HG02852 (cell line): ENCODE data around the gene FOXP3.

ENCODE experiments used
- ATAC-seq: cut with Tn5 transposase; IDR thresholded peaks from one replicate; pipeline ENCODE4 v1.9.1; 2021; ENCODE audit warnings: mild to moderate bottlenecking, moderate library complexity; ENCODE audit not compliant: unreplicated experiment

The FOXP3 gene

DNA sequence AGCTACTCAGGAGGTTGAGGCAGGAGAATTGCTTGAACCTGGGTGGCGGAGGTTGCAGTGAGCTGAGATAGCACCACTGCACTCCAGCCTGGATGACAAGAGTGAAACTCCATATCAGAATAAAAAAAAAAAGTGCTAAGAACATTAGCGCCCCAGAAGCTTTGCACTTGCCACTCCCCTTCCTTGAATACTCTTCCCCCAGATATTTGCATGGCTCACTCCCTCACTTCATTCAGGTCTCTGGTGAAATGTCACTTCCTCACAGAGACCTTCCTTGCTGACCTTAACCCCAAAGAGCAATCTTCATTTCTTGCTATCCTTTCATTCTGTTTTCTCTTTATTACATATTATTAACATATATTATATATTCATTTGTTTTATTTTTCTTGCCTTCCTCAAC lies 42.6 kb downstream of the FOXP3 start:
- ATAC-seq = no peak

DNA sequence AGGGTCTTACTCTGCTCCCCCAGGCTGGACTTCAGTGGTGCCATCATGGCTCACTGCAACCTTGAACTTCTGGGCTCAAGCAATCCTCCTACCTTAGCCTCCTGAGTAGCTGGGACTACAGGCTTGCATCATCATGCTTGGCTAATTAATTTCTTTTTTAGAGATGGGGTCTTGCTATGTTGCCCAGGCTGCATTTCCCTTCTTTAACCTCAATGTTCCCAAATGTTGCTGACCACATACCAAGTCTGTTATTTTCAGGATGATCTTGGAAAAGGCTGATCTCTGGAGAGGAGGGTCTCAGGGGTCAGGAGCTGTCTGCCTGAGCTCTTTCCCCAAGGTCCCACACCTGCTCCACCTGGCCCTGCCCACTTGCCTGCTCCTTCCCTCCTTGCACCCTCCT lies 44.4 kb downstream of the FOXP3 start:
- no peak for ATAC-seq

DNA sequence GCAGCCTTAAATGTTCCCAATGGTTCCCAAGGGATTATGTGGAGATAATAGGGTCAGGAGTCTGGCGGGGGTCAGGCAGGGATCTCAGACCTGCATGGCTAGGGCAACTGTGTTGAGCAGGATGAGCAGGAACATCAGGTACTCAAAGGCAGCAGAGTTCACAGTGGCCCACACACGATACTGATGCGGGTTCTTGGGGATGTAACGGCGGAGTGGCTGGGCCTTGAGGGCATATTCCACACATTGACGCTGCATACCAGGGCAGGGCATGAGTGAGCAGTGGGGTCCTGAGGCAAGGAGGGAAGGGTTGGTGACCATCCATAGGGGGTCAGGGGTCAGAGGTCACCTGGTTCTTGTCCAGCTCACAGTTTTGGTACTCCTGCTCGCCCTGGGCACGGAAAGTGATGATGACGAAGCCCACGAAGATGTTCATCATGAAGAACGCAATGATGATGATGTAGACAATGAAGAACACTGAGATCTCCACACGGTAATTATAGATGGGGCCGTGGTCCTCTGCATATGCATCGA lies 49.4 kb downstream of the FOXP3 start:
- ATAC-seq = no peak

DNA sequence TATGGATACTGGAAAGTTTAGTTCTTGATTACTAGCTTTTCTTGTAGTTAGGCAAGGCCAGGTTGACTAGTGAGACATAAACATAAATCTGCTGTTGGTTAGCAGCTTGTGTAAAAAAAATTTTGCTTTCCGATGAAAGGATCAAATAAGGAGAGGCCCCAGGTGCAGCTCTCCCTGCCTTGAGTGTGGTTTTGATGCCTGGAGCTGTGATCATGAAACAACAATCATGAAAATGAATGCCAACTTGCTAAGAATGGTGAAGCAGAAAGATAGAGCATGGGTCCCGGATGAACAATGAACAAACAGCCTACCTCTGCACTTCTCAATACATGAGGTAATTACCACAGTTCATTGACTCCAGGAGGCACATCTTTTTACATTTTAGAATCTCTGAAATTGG lies 50.1 kb downstream of the FOXP3 start:
- ATAC-seq = no peak

DNA sequence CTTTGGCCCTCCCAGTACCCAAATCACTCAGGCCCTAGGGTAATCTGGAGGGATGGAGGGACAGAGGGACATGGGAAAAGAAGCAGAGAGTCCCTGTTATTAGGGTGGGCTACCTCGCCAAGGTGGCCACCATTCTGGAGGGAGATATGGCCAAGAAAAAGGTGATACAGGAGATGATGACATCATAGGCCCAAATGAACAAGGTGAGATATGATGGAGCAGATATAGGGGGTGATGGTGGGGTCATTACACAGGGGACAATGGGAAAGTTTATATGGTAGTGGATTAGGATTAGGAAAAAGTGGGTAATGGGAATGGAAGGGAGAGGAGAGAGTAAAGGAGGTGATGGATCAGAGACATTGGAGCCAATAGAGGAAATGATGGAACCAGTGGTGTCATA lies 51.6 kb downstream of the FOXP3 start:
- no peak for ATAC-seq

DNA sequence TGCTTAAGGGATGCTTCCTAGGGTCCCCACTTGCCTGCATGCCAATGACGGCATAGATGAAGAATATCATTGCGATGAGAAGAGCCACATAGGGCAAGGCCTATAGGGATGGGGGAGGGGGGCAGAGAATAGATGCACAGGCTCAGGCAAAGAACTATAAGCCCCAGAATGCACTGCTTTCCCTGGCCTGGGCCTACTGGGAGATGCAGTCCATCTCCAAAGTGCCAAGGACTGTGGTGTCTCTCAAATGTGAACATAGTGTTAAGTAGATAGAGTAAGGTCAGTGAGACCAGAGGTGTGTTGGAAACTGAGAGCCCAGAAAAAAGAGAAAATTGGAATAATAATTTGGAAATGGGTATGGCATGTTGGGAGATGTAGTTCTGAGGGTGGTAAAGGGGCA lies 52.3 kb downstream of the FOXP3 start:
- no peak for ATAC-seq

DNA sequence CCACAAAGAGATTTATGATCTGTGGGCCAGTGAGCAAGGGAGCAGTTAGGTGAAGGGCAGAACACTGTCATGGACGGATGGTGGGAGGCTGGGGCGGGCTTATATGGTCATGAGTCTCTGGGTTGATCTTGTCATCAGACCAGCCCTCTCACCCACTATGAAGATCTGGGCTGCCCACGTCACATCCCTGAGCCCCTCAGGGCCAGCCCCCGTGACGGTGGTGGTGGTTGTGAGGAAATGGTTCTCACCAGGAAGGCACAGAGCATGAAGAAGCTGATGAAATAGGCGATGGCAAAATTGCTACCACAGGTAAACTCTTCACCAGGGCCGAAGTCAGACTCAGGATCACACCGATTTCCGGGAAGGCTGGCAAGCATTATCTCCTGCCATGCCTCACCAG lies 53.4 kb downstream of the FOXP3 start:
- ATAC-seq = no peak

DNA sequence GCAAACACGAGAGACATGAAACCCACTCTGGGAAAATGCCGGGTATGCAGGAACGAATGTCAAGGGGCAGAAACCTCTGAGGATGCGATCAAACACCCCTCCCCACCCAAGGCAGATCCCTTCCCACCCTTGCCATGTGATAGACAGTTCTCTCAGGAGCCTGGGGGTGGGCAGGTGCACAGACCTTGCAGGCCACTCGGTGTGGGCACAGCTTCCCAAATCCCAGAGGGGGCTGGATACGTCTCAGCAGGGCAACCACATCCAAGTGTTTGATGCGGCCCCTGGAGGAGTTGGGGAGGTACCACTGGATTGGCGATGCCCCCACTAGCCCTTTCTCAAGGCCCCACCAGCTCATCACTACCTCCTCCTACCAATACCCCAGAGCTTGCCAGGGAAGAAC lies 54.1 kb downstream of the FOXP3 start:
- ATAC-seq = no peak

DNA sequence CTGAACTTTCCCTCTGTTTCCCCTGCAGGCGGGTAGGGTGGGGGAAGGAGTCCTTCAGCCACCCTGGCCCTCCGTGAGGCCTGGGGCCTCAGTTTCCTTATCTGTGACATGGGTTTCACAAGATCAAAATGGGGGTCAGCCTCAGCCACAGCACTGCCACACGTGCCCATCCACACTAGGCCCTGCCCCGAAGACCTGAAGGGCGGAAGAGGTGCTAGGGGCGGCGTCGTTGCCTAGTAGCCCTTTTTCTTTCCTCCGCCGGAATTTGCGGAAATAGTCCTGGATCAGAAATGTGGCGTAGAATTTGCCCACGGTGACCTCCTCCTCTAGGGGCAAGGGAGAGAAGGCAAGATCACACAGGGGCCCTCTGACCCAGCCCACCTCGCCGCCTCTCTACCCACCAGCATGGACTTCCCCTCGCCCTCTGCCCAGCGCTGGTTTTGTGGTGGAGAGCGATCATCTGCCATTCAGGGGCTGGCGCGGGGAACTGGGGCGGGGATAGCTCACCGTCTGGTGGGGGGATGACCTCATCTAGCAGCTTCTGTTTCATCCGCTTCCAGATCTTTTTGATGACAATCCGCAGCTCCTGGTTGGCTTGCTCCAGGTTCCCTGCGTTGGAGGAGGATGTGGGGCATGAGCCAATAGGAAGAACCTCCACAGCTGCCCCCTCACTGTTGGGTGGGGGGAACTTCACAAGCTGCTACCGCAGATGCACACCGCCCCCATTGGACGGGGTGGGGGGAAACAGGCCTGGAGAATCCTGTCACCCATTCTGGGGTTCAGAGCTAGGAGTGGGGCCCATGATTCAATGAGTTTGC lies 54.9 kb downstream of the FOXP3 start:
- ATAC-seq = no peak

DNA sequence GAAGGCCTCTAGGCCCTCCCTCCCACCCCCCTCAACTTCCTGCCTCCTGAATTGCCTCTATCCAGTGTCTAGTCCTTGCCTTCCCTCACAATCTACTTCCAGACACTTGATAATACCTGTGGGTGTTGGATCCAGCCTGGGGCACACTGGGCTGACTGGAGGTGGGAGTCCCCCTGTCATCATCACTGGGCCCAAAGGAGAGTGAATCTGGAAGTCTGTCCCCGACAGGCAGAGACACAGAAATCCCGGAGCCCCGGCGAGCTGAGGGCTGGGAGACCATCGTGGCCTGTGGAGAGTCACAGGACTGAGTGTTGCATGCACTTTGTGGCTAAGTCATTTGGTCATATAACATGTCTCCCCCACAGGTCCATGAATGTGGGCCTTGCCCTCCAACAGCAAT lies 56.1 kb downstream of the FOXP3 start:
- ATAC-seq = no peak

DNA sequence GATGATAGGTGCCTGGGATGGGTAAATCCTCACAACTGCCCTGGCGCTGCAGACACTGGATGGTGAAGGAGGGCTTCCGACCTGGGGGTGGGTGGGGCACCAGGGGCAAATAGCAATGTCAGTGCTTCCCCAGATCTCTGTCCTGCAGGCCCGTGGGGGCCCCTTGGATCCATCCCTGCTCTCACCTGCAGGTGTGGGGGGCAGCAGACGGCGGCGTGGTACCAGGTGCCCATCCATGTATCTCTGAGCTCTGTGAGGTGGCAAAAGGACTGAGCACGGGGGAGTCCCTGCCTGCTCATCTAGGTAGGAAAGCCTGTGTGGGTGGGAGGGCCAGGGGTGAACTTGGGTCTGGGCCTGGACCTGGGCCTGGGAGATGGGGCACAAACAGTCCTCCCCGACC lies 58.0 kb downstream of the FOXP3 start:
- no peak for ATAC-seq

DNA sequence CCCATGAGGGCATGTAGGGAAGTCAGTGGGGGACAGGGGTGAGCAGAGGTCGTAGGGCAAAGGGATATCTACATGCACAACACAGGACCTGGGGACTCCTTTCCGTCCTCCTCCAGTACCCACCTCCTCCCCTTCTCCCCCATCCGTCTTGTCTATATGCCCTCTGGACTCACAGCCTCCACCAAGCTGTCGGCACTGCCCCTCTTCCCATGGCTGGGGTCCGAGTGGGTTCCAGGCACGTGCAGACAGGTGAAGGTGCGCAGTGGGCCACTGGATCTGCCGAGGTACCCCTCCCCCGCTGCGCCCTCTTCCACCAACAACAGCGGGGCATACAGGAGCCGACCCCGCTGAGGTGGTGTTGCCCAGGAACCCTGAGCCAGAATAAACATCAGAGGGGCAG lies 59.1 kb downstream of the FOXP3 start:
- ATAC-seq = no peak

DNA sequence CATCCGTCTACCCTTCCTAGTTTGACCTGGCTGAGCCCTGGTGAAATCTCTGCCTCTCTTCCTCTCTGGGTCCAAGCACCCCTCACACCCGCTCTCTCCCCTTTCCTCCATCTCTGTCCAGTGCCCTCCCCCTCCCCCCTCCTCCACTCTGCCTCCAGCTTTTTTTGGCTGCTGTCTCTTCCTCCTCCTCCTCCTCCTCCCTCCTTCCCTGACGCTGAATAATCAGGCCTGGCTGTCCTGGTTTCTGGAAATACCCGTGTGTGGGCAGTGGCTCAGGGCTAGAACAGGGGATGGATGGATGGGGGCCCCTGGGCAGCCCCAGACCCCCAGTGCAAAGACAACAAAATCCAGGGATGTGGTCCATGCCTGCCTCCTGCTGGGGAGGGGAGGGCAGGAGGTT lies 59.8 kb downstream of the FOXP3 start:
- no peak for ATAC-seq

DNA sequence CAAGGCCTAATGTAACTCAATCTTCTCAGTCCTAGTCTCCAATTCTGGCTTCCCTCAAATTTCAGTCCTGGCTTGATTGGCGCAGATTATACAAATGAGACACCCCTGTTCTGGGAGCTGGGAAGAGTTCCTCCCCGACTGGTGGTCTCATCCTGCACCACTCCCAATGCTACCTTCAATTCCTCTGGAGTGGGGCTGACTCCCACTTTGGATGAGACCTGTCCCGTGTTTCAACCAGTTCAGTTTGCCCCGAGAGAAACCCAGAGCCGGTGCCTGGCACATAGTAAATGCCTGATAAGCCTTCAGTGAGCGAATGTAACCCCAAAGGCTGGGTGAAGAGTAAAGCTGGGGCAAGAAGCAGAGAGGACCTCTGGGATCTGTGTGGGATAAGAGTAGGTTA lies 60.5 kb downstream of the FOXP3 start:
- no peak for ATAC-seq

DNA sequence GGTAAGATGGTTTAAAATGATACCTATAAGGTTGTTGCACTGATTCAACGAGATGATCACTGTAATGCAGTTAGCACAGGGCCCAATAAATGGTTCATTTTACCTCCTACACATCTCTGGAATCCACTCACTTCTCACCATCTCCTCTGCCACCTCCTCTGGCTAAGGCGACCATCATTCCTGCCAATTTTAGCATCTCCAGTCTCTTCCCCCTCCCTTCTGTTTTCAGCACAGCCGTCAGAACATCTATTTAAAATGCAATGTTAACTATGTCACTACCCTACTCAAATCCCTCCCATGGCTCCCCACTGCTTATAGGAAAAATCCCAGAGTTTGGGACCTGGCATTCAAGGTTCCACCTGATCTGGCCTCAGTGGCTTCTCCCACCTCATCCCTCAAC lies 61.0 kb downstream of the FOXP3 start:
- no peak for ATAC-seq

DNA sequence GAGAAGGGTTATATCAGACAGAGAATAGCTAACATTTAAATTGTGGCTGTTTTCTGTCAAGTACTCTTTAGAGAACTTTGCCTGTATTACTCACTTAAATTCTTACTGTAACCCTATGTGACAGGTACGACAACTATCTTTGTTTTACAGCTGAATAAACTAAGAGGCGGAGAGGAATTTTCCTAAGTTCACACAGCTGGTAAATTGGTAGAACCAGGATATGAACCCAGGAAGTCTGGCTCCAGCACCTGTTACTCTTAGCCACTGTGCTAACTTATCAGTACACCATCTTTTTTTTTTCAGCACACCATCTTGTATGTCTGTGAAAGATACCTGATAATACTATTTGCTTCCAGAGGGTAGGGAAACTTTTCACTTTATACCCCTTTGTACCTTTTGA lies 62.5 kb downstream of the FOXP3 start:
- no peak for ATAC-seq
